H1 (cell line): ENCODE measurements around the gene PRR19.

Experiments
- ATF3 ChIP-seq: IDR thresholded peaks from 2 replicates; pipeline ENCODE4 v1.6.1; 2011; ENCODE audit warnings: low read depth, mild to moderate bottlenecking, low read length; ENCODE audit not compliant: insufficient read depth
- BCL11A ChIP-seq, 2 experiments: IDR thresholded peaks; one replicate each; pipeline ENCODE4 v1.6.1; 2011; ENCODE audit warnings: low read depth in 2 of 2, low read length in 2 of 2, mild to moderate bottlenecking in 2 of 2
- CBX5 ChIP-seq: fragments of 300-800, 300-1000 bp; sonication (generic); IDR thresholded peaks from 2 replicates; pipeline ENCODE4 v1.7.1; 2016; ENCODE audit warnings: antibody characterized with exemption, low read length, low read depth
- CTCF ChIP-seq, 3 experiments: IDR thresholded peaks; 1 replicate in 2 of 3; 2 replicates in 1 of 3; pipeline versions ENCODE4 v1.5.1 to v1.6.1; 2011; ENCODE audit warnings: low read length in 3 of 3, mild to moderate bottlenecking in 3 of 3, inconsistent platforms in 2 of 3, low read depth in 1 of 3, moderate library complexity in 1 of 3; ENCODE audit not compliant: insufficient read depth in 1 of 3; ENCODE audit errors: control extremely low read depth in 1 of 3
- EGR1 ChIP-seq: IDR thresholded peaks from 2 replicates; pipeline ENCODE4 v1.6.1; 2011; ENCODE audit warnings: low read depth, low read length, borderline replicate concordance
- EP300 ChIP-seq, 2 experiments: IDR thresholded peaks; 1 replicate in 1 of 2; 2 replicates in 1 of 2; pipeline ENCODE4 v1.6.1; 2011 to 2012; ENCODE audit warnings: low read depth in 2 of 2, low read length in 2 of 2, mild to moderate bottlenecking in 2 of 2, borderline replicate concordance in 1 of 2, inconsistent platforms in 1 of 2, moderate library complexity in 1 of 2
- MAX ChIP-seq: IDR thresholded peaks from 2 replicates; pipeline ENCODE4 v1.6.1; 2012; ENCODE audit warnings: inconsistent platforms
- SAP30 ChIP-seq: fragments of 300-600 bp; sonication (generic); IDR thresholded peaks from 2 replicates; pipeline ENCODE4 v1.7.1; 2012; ENCODE audit warnings: low read length, moderate library complexity, mild to moderate bottlenecking, inconsistent platforms; ENCODE audit not compliant: insufficient read depth, insufficient replicate concordance
- TAF1 ChIP-seq: IDR thresholded peaks from 2 replicates; pipeline ENCODE4 v1.6.1; 2011; ENCODE audit warnings: mild to moderate bottlenecking, low read depth, low read length

- no peak for TF ChIP-seq SAP30
- no peak for TF ChIP-seq TAF1
- TF ChIP-seq CTCF (IDR thresholded peaks at IDR 0.05; ENCODE audit: control extremely low read depth in 1 of 3, insufficient read depth in 1 of 3, low read depth in 1 of 3, low read length in 3 of 3), result peak in 2 of 3 experiments; percentile 27 to 71; a peak in 3 of 4 replicates
- TF ChIP-seq EP300 (IDR thresholded peaks at IDR 0.05; ENCODE audit: borderline replicate concordance in 1 of 2, low read depth in 2 of 2, low read length in 2 of 2), result no peak
- TF ChIP-seq BCL11A (IDR thresholded peaks at IDR 0.05; ENCODE audit: low read depth in 2 of 2, low read length in 2 of 2), result no peak
- TF ChIP-seq MAX, result no peak
- no peak for TF ChIP-seq EGR1
- no peak for TF ChIP-seq CBX5
- TF ChIP-seq ATF3, result no peak
Measured at GRCh38 chr19:42290523-42291434, 11.2 kb upstream of the PRR19 start.
